ENCODE data around the gene PSMC6. TPM values are rescaled to one million over a fixed set of nuclear protein-coding genes. Genes with fewer than 3 reads are reported as not detected.

Gene PSMC6
- total and polyA plus RNA-seq, 2 experiments from 2014 or later = 143 to 176 TPM

DNA sequence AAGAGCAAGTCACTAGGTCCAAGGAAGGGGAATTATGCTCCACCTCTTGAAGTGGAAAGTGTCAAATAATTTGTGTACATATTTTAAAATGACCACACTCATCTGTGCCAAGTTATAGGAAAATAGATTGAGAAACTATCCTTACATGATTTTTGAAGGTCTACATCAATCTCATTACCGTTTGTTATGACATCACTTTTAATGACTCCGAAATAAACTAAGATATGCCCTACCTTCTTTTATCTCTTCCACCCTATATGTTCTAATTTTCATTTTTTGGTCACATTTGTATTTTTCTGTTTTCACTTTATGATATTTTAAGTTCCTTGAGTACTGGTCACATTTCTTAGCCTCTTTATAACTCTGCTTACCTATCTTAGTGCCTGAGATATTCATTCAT lies 3.3 kb upstream of the PSMC6 start (continued):
- TF ChIP-seq ZNF462 (CRISPR knock-in tag; IDR thresholded peaks at IDR 0.05) = no peak
- no peak for TF ChIP-seq EZH2phosphoT487 (IDR thresholded peaks at IDR 0.05; ENCODE audit: unreplicated experiment)

DNA sequence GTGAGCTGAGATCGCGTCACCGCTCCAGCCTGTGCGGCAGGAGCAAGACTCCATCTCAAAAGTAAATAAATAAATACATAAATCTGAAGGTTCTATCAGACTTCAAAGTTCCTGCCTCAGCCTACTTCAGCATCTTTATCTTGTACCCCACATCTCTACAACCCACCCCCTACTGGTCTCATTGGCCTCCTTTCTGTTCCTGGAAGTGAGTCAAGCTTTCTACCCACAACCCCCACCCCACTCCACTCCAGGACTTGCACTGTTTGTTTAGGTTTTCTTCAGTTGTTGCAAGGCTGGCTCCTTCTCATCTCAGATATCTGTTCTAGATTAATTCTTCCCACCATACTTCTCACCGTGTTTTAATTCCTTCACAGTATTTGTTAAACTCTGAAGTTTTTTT lies 714 bp upstream of the PSMC6 start:
- peak overlapping the region; percentile 94; the same call in 1 of the 2 replicates for H2AFZ ChIP-seq
- H3K79me2 ChIP-seq (replicated peaks; ENCODE audit: insufficient read depth) = peaks cover 42% of the 10 kb centered on the region
- no peaks in the 10 kb centered on the region; the same call in 1 of the 2 replicates for H4K20me1 ChIP-seq (replicated peaks; ENCODE audit: insufficient read depth)
- H3K9me3 Mint-ChIP-seq = no peaks in the 10 kb centered on the region; the same call in 2 of the 3 replicates
- 0 out of 2 replicates have a peak, but pooled peaks cover 4% of the 10 kb centered on the region for H3F3A ChIP-seq (replicated peaks; ENCODE audit: low read depth)
- no peak for TF ChIP-seq ZNF114 (CRISPR knock-in tag; IDR thresholded peaks at IDR 0.05)
- no peaks in the 10 kb centered on the region for H3K27me3 ChIP-seq (ENCODE audit: insufficient read depth)
- peak overlapping the region; percentile 96; the same call in 1 of the 2 replicates for H3K27ac ChIP-seq (ENCODE audit: low read depth)
- peak overlapping the region; percentile 97 for H3K4me3 ChIP-seq
- peaks cover 24% of the 10 kb centered on the region for H3K36me3 ChIP-seq (ENCODE audit: insufficient read depth)
- H3K4me2 ChIP-seq = peak overlapping the region; percentile 75
- peak overlapping the region; percentile 99 for H3K27ac Mint-ChIP-seq
- peaks cover 7% of the 10 kb centered on the region for H3K27me3 Mint-ChIP-seq (ENCODE audit: insufficient read depth, low read depth, poor library complexity)
- peaks cover 40% of the 10 kb centered on the region for H3K36me3 Mint-ChIP-seq (ENCODE audit: low read depth)
- ATAC-seq (peak; percentile 8; the same call in 2 of the 3 replicates), DNase-seq (ENCODE audit: low spot score) (peak; percentile 21)
- H3K4me3 Mint-ChIP-seq = peak overlapping the region; percentile 100
- peaks cover 10% of the 10 kb centered on the region for H3K4me1 ChIP-seq (ENCODE audit: insufficient read depth)
- H3K4me1 Mint-ChIP-seq = peaks cover 16% of the 10 kb centered on the region
- H3K9me2 ChIP-seq (ENCODE audit: insufficient read depth) = no peaks in the 10 kb centered on the region

DNA sequence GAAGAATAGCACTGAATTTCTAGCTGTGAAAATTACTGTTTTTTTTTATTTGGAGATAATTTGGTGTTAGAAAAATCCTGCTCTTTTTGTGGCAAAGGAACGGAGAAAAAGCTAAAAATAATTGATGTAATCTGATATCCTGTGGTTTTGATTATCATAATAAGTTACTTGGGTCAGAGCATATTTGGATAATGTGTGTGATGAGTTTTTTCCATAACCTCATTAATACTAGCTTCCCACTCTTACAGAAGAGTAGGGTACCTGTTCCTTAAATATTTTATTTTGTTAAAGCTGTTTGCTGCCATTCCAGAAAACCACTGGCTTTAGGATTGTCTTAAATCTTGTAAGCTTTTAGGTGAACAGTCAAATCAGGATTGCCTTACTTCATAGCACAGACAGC lies 4.7 kb downstream of the PSMC6 start:
- DNase-seq (ENCODE audit: low spot score) (no peak), ATAC-seq (no peak)
- H3K9me3 Mint-ChIP-seq = no peaks in the 10 kb centered on the region; the same call in 2 of the 3 replicates
- Histone ChIP-seq H3K9me2 (ENCODE audit: insufficient read depth) (no peaks in the 10 kb centered on the region), H3K4me3 (no peak overlapping the region), H3K4me1 (ENCODE audit: insufficient read depth) (peaks cover 6% of the 10 kb centered on the region), H3K79me2 (replicated peaks; ENCODE audit: insufficient read depth) (peaks cover 48% of the 10 kb centered on the region), H3K27ac (ENCODE audit: low read depth) (no peak overlapping the region), H3K27me3 (ENCODE audit: insufficient read depth) (no peaks in the 10 kb centered on the region), H3F3A (replicated peaks; ENCODE audit: low read depth) (0 out of 2 replicates have a peak, but pooled peaks cover under 1% of the 10 kb centered on the region), H3K4me2 (no peak overlapping the region), H3K36me3 (ENCODE audit: insufficient read depth) (peaks cover 60% of the 10 kb centered on the region), H4K20me1 (replicated peaks; ENCODE audit: insufficient read depth) (no peaks in the 10 kb centered on the region; the same call in 1 of the 2 replicates), H2AFZ (no peak overlapping the region)
- H3K27ac Mint-ChIP-seq = no peak overlapping the region
- H3K4me3 Mint-ChIP-seq = no peak overlapping the region
- H3K36me3 Mint-ChIP-seq (ENCODE audit: low read depth) = peaks cover 87% of the 10 kb centered on the region
- peaks cover 3% of the 10 kb centered on the region for H3K27me3 Mint-ChIP-seq (ENCODE audit: insufficient read depth, low read depth, poor library complexity)
- H3K4me1 Mint-ChIP-seq = peaks cover 11% of the 10 kb centered on the region; the same call in 2 of the 3 replicates
- TF ChIP-seq, protein P1, sequence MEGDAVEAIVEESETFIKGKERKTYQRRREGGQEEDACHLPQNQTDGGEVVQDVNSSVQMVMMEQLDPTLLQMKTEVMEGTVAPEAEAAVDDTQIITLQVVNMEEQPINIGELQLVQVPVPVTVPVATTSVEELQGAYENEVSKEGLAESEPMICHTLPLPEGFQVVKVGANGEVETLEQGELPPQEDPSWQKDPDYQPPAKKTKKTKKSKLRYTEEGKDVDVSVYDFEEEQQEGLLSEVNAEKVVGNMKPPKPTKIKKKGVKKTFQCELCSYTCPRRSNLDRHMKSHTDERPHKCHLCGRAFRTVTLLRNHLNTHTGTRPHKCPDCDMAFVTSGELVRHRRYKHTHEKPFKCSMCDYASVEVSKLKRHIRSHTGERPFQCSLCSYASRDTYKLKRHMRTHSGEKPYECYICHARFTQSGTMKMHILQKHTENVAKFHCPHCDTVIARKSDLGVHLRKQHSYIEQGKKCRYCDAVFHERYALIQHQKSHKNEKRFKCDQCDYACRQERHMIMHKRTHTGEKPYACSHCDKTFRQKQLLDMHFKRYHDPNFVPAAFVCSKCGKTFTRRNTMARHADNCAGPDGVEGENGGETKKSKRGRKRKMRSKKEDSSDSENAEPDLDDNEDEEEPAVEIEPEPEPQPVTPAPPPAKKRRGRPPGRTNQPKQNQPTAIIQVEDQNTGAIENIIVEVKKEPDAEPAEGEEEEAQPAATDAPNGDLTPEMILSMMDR (conservative IDR thresholded peaks at IDR 0.05; ENCODE audit: low read depth in 2 of 2) = no peak
- no peak for TF ChIP-seq NANOG (IDR thresholded peaks at IDR 0.05; ENCODE audit: borderline replicate concordance)
- no peak for TF ChIP-seq ZNF114 (CRISPR knock-in tag; IDR thresholded peaks at IDR 0.05)
- TF ChIP-seq, protein P2, sequence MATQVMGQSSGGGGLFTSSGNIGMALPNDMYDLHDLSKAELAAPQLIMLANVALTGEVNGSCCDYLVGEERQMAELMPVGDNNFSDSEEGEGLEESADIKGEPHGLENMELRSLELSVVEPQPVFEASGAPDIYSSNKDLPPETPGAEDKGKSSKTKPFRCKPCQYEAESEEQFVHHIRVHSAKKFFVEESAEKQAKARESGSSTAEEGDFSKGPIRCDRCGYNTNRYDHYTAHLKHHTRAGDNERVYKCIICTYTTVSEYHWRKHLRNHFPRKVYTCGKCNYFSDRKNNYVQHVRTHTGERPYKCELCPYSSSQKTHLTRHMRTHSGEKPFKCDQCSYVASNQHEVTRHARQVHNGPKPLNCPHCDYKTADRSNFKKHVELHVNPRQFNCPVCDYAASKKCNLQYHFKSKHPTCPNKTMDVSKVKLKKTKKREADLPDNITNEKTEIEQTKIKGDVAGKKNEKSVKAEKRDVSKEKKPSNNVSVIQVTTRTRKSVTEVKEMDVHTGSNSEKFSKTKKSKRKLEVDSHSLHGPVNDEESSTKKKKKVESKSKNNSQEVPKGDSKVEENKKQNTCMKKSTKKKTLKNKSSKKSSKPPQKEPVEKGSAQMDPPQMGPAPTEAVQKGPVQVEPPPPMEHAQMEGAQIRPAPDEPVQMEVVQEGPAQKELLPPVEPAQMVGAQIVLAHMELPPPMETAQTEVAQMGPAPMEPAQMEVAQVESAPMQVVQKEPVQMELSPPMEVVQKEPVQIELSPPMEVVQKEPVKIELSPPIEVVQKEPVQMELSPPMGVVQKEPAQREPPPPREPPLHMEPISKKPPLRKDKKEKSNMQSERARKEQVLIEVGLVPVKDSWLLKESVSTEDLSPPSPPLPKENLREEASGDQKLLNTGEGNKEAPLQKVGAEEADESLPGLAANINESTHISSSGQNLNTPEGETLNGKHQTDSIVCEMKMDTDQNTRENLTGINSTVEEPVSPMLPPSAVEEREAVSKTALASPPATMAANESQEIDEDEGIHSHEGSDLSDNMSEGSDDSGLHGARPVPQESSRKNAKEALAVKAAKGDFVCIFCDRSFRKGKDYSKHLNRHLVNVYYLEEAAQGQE (IDR thresholded peaks at IDR 0.05; ENCODE audit: unreplicated experiment) = no peak
- TF ChIP-seq JUNB (IDR thresholded peaks at IDR 0.05; ENCODE audit: unreplicated experiment) = no peak
- TF ChIP-seq STAT1 (IDR thresholded peaks at IDR 0.05; ENCODE audit: unreplicated experiment) = no peak
